ENCODE results near the gene KCNJ10.

- TF ChIP-seq POLR2A (IDR thresholded peaks at IDR 0.05) (no peak), CTCF (IDR thresholded peaks at IDR 0.05) (no peak)
Observed at GRCh38 chr1:159970932-159971342, 99.0 kb downstream of the KCNJ10 start.
